Measurements from ENCODE around the gene LRRC37A3. TPM values are rescaled to one million over a fixed set of nuclear protein-coding genes. Genes with fewer than 3 reads are reported as not detected.
A peak's percentile ranks its signal among the peaks of the same experiment; 100 is the strongest.
"Not testable (repeated sequence)": the region's sequence is repeated elsewhere in the genome, so short reads cannot be mapped to it uniquely, and the experiment has no call there.

LRRC37A3 gene
- total RNA-seq, 1 donor from 2014 or later: 17.5 TPM

DNA sequence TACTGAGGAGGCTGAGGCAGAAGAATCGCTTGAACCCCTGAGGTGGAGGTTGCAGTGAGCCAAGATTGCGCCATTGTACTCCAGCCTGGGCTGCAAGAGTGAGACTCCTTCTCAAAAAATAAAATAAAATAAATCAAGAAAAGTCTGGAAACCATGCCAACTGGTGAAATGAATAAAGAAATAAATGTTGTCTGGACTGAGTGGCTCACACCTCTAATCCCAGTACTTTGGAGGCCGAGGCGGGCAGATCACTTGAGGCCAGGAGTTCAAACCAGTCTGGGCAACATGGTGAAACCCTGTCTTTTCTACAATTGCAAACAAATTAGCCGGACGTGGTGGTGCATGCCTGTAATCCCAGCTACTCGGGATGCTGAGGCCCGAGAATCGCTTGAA lies 744 bp upstream of the LRRC37A3 start:
- no peaks in the 10 kb centered on the region for H3K9me3 Mint-ChIP-seq (ENCODE audit: low read depth)
- DNase-seq (ENCODE audit: low spot score): no peak

GRCh38 chr17:64918842-64919288 lies 413 bp downstream of the LRRC37A3 start:
- H3K27me3 Mint-ChIP-seq (ENCODE audit: low read depth); DNase-seq (ENCODE audit: low spot score); H3K4me1 Mint-ChIP-seq (ENCODE audit: low read depth); H3K36me3 Mint-ChIP-seq (ENCODE audit: low read depth); H3K9me3 Mint-ChIP-seq (ENCODE audit: low read depth): not testable (repeated sequence)
- Mint-ChIP-seq H3K27ac (ENCODE audit: unreplicated experiment) (peak overlapping the region; percentile 79), H3K4me3 (ENCODE audit: unreplicated experiment) (peak overlapping the region; percentile 83)

More for the DNA sequence above, 744 bp upstream of the LRRC37A3 start:
- H3K27ac Mint-ChIP-seq (ENCODE audit: unreplicated experiment): peak overlapping the region; percentile 93
- no peaks in the 10 kb centered on the region for H3K27me3 Mint-ChIP-seq (ENCODE audit: low read depth)
- H3K4me3 Mint-ChIP-seq (ENCODE audit: unreplicated experiment): peak overlapping the region; percentile 83
- TF ChIP-seq, protein P1, sequence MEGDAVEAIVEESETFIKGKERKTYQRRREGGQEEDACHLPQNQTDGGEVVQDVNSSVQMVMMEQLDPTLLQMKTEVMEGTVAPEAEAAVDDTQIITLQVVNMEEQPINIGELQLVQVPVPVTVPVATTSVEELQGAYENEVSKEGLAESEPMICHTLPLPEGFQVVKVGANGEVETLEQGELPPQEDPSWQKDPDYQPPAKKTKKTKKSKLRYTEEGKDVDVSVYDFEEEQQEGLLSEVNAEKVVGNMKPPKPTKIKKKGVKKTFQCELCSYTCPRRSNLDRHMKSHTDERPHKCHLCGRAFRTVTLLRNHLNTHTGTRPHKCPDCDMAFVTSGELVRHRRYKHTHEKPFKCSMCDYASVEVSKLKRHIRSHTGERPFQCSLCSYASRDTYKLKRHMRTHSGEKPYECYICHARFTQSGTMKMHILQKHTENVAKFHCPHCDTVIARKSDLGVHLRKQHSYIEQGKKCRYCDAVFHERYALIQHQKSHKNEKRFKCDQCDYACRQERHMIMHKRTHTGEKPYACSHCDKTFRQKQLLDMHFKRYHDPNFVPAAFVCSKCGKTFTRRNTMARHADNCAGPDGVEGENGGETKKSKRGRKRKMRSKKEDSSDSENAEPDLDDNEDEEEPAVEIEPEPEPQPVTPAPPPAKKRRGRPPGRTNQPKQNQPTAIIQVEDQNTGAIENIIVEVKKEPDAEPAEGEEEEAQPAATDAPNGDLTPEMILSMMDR (IDR thresholded peaks at IDR 0.05): no peak
- H3K4me1 Mint-ChIP-seq (ENCODE audit: low read depth): peaks cover 8% of the 10 kb centered on the region
- peaks cover 1% of the 10 kb centered on the region for H3K36me3 Mint-ChIP-seq (ENCODE audit: low read depth)

DNA sequence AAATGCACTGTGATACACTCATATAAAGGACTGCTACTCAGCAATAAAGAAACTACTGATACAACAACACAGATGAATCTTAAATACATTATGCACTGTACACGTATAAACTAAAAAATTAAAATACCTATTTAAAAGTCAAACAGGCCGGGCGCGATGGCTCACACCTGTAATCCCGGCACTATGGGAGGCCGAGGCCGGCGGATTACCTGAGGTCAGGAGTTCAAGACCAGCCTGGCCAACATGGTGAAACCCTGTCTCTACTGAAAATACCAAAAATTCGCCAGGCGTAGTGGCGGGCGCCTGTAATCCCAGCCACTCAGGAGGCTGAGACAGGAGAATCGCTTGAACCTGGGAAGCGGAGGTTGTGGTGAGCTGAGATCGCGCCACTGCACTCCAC lies 1.7 kb downstream of the LRRC37A3 start:
- H3K27me3 Mint-ChIP-seq (ENCODE audit: low read depth); H3K36me3 Mint-ChIP-seq (ENCODE audit: low read depth); H3K4me1 Mint-ChIP-seq (ENCODE audit: low read depth); H3K4me3 Mint-ChIP-seq (ENCODE audit: unreplicated experiment); H3K9me3 Mint-ChIP-seq (ENCODE audit: low read depth); DNase-seq (ENCODE audit: low spot score); H3K27ac Mint-ChIP-seq (ENCODE audit: unreplicated experiment): not testable (repeated sequence)

DNA sequence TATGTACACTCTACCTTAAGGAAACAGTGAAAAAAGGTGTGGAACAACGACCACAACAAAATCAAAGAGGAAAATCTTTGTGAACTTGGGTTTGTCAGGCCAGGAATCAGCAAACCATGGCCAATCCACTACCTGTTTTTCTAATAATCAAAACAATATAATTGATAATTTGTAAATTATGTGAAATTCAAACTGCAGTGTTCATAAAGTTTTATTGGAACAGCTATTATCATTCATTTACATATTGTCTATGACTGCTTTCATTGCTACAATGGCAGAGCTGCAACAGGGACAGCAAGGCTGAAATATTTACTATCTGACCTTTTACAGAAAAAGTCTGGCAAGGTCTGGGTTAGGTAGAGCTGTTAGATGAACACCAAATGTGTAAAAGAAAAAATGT lies 4.0 kb downstream of the LRRC37A3 start:
- H3K4me3 Mint-ChIP-seq (ENCODE audit: unreplicated experiment); H3K4me1 Mint-ChIP-seq (ENCODE audit: low read depth); H3K27ac Mint-ChIP-seq (ENCODE audit: unreplicated experiment); DNase-seq (ENCODE audit: low spot score); H3K36me3 Mint-ChIP-seq (ENCODE audit: low read depth); H3K27me3 Mint-ChIP-seq (ENCODE audit: low read depth); H3K9me3 Mint-ChIP-seq (ENCODE audit: low read depth): not testable (repeated sequence)

GRCh38 chr17:64910191-64910514 lies 9.1 kb downstream of the LRRC37A3 start:
- H3K9me3 Mint-ChIP-seq (ENCODE audit: low read depth); H3K4me3 Mint-ChIP-seq (ENCODE audit: unreplicated experiment); H3K4me1 Mint-ChIP-seq (ENCODE audit: low read depth); H3K27ac Mint-ChIP-seq (ENCODE audit: unreplicated experiment); H3K36me3 Mint-ChIP-seq (ENCODE audit: low read depth); H3K27me3 Mint-ChIP-seq (ENCODE audit: low read depth); DNase-seq (ENCODE audit: low spot score): not testable (repeated sequence)

DNA sequence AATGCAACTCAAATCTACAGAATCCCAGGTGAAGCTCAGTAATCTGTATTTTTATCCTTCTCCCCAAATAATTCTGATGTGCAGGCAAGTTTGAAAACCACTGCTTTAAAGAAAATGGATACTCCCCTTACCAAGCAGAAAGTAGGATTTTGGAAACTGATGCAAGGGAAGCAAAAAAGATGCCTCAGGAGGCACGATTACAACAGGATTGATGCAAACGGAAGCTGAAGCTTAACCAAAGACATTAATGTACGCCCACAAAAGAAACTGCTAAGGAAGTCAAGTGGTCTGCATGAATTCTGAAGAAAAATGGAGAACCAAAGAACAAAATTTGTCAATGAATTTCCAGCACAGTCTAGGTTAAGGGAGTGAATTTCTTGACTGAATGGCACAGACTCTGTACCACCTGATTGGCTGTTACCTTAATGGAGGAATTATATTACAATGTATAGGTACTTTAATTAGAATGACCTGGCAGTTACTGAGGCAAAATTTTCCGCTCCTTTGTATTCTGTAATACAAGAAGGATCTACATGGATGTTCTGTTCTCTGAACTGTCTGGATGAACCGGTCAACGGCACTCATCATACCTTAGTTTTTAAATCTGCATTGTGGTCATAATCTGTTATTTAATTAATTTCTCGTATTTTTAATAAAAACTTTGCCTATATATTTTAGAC lies 9.6 kb downstream of the LRRC37A3 start:
- H3K27me3 Mint-ChIP-seq (ENCODE audit: low read depth); DNase-seq (ENCODE audit: low spot score); H3K4me1 Mint-ChIP-seq (ENCODE audit: low read depth); H3K9me3 Mint-ChIP-seq (ENCODE audit: low read depth); H3K36me3 Mint-ChIP-seq (ENCODE audit: low read depth); H3K4me3 Mint-ChIP-seq (ENCODE audit: unreplicated experiment); H3K27ac Mint-ChIP-seq (ENCODE audit: unreplicated experiment): not testable (repeated sequence)

DNA sequence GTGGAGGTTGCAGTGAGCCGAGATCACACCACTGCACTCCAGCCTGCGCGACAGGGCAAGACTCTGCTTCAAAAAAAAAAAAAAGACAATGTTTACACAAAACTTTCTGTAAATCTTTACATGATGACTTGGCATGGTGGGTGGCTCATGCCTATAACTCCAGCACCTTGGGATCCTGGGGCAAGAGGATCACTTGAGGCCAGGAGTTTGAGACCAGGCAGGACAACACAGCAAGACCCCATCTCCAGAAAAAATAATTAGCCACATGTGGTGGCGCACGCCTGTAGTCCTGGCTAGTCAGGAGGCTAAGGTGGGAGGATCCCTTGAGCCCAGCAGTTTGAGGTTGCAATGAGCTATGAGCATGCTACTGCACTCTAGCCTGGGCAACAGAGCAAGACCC lies 15.2 kb downstream of the LRRC37A3 start:
- not testable (repeated sequence) for H3K27ac Mint-ChIP-seq (ENCODE audit: unreplicated experiment); H3K9me3 Mint-ChIP-seq (ENCODE audit: low read depth); H3K27me3 Mint-ChIP-seq (ENCODE audit: low read depth); H3K4me1 Mint-ChIP-seq (ENCODE audit: low read depth); H3K4me3 Mint-ChIP-seq (ENCODE audit: unreplicated experiment); H3K36me3 Mint-ChIP-seq (ENCODE audit: low read depth)
- peak; percentile 83 for DNase-seq (ENCODE audit: low spot score)

DNA sequence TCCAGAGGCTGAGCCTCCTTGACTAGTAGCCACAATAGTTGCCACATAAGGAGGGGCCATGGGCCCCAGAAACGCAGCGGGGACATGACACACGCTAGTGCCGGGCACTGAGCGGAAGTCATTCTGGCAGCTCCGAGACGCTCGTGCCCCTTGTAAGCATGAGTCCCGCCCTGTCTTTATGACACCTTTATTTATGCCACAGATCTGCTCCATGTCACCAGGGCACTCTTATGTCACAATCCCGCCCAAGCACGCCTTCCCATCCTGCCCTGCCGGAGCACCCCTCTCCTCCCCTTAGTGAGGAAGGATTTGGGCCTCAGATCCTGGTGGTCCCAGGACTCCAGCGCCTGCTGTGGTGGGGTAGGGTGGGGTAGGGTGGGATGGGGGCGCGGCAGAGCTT lies 22.1 kb downstream of the LRRC37A3 start:
- H3K36me3 Mint-ChIP-seq (ENCODE audit: low read depth); H3K27ac Mint-ChIP-seq (ENCODE audit: unreplicated experiment); H3K4me1 Mint-ChIP-seq (ENCODE audit: low read depth); H3K27me3 Mint-ChIP-seq (ENCODE audit: low read depth); H3K4me3 Mint-ChIP-seq (ENCODE audit: unreplicated experiment); H3K9me3 Mint-ChIP-seq (ENCODE audit: low read depth): not testable (repeated sequence)
- peak; percentile 95 for DNase-seq (ENCODE audit: low spot score)

DNA sequence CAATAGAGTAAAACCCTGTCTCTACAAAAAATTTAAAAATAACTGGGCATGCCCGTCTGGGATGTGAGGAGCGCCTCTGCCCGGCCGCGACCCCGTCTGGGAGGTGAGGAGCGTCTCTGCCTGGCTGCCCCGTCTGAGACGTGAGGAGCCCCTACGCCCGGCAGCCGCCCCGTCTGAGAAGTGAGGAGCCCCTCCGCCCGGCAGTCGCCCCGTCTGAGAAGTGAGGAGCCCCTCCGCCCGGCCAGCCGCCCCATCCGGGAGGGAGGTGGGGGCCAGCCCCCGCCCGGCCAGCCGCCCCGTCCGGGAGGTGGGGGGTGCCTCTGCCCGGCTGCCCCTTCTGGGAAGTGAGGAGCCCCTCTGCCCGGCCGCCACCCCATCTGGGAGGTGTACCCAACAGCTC lies 45.1 kb downstream of the LRRC37A3 start:
- not testable (repeated sequence) for H3K36me3 Mint-ChIP-seq (ENCODE audit: low read depth); H3K9me3 Mint-ChIP-seq (ENCODE audit: low read depth); H3K4me3 Mint-ChIP-seq (ENCODE audit: unreplicated experiment); H3K27ac Mint-ChIP-seq (ENCODE audit: unreplicated experiment); H3K27me3 Mint-ChIP-seq (ENCODE audit: low read depth); H3K4me1 Mint-ChIP-seq (ENCODE audit: low read depth); DNase-seq (ENCODE audit: low spot score)
